H1 (cell line): Measurements from ENCODE around the gene DOCK10. TPM values are rescaled to one million over a fixed set of nuclear protein-coding genes. Genes with fewer than 3 reads are reported as not detected.

Experiments used
- CTCF ChIA-PET: fragments of 300-600 bp; sonication (Branson Sonifier 250); formaldehyde crosslinking; loops from one replicate; lab custom pipeline; 2021; ENCODE audit not compliant: partially characterized antibody; lab: Charles Lee
- POLR2A ChIA-PET: fragments of 300-600 bp; sonication (Branson Sonifier 250); formaldehyde crosslinking; loops from one replicate; lab custom pipeline; 2021; ENCODE audit warnings: inconsistent platforms; ENCODE audit not compliant: partially characterized antibody; lab: Charles Lee
- DNase-seq, 2 experiments: peaks; one replicate each; pipeline versions ENCODE4 v3.0.0 to v3.0.0-alpha.2; 2010 to 2022; ENCODE audit warnings: low spot score in 2 of 2, low read depth in 1 of 2, mixed read lengths in 1 of 2
- FAIRE-seq: peaks from 2 replicates; lab custom pipeline; 2011; peaks lifted over from hg19 to GRCh38; lab: Jason Lieb, UNC
- H2AFZ ChIP-seq: 2 replicates; pipeline ENCODE4 v1.8.1; 2012; ENCODE audit warnings: low read length, inconsistent platforms
- H2AK5ac ChIP-seq: 2 replicates; pipeline ENCODE4 v1.6.1; 2013; ENCODE audit warnings: low read depth, low read length
- H2BK120ac ChIP-seq: replicated peaks from 2 replicates; pipeline ENCODE3; 2013; ENCODE audit warnings: low read depth, low read length, inconsistent platforms
- H2BK12ac ChIP-seq: 2 replicates; pipeline ENCODE4 v1.6.1; 2013; ENCODE audit warnings: low read depth, low read length
- H2BK15ac ChIP-seq: 2 replicates; pipeline ENCODE4 v1.6.1; 2013; ENCODE audit warnings: low read length
- H2BK20ac ChIP-seq: 2 replicates; pipeline ENCODE4 v1.6.1; 2013; ENCODE audit warnings: low read length
- H2BK5ac ChIP-seq: 2 replicates; pipeline ENCODE4 v1.6.1; 2013; ENCODE audit warnings: low read depth, low read length
- H3K14ac ChIP-seq: 2 replicates; pipeline ENCODE4 v1.6.1; 2013; ENCODE audit warnings: inconsistent platforms; ENCODE audit not compliant: insufficient read length
- H3K18ac ChIP-seq: 2 replicates; pipeline ENCODE4 v1.6.1; 2013; ENCODE audit warnings: low read length; ENCODE audit errors: extremely low read depth
- H3K23ac ChIP-seq: 2 replicates; pipeline ENCODE4 v1.6.1; 2013; ENCODE audit warnings: inconsistent platforms; ENCODE audit not compliant: insufficient read length
- H3K23me2 ChIP-seq: 2 replicates; pipeline ENCODE4 v1.6.1; 2013; ENCODE audit warnings: low read depth, low read length
- H3K27ac ChIP-seq: 2 replicates; pipeline ENCODE4 v1.6.1; 2011; ENCODE audit warnings: low read depth, low read length, inconsistent platforms
- H3K27me3 ChIP-seq, 4 experiments: replicated peaks in 1 of 4; 1 replicate in 1 of 4; 2 replicates in 3 of 4; pipeline versions ENCODE4 v1.6.1 to v1.8.1; 2011 to 2013; ENCODE audit warnings: low read length in 3 of 4, mild to moderate bottlenecking in 3 of 4, inconsistent platforms in 2 of 4, mixed read lengths in 2 of 4, moderate library complexity in 1 of 4; ENCODE audit not compliant: control insufficient read depth in 3 of 4, insufficient read depth in 3 of 4; ENCODE audit errors: extremely low read depth in 1 of 4
- H3K36me3 ChIP-seq, 4 experiments: 2 replicates each; pipeline versions ENCODE4 v1.6.1 to v1.8.1; 2011 to 2013; ENCODE audit warnings: mild to moderate bottlenecking in 4 of 4, low read length in 3 of 4, moderate library complexity in 2 of 4, control low read depth in 1 of 4, inconsistent platforms in 1 of 4; ENCODE audit not compliant: insufficient read depth in 4 of 4, control insufficient read depth in 2 of 4
- H3K4ac ChIP-seq: replicated peaks from 2 replicates; pipeline ENCODE3; 2013; ENCODE audit warnings: low read length, low read depth, mixed read lengths, inconsistent platforms; ENCODE audit not compliant: insufficient read length
- H3K4me1 ChIP-seq, 4 experiments: replicated peaks in 1 of 4; 1 replicate in 1 of 4; 2 replicates in 3 of 4; pipeline versions ENCODE4 v1.6.1 to v1.8.1; 2011 to 2013; ENCODE audit warnings: low read length in 3 of 4, inconsistent platforms in 2 of 4, mixed read lengths in 1 of 4; ENCODE audit not compliant: insufficient read depth in 4 of 4, control insufficient read depth in 3 of 4
- H3K4me2 ChIP-seq, 2 experiments: 2 replicates each; pipeline versions ENCODE4 v1.6.1 to v1.8.1; 2011 to 2013; ENCODE audit warnings: low read depth in 2 of 2, low read length in 2 of 2, control low read depth in 1 of 2, inconsistent platforms in 1 of 2, mild to moderate bottlenecking in 1 of 2; ENCODE audit not compliant: insufficient read depth in 1 of 2
- H3K4me3 ChIP-seq, 4 experiments: fragments of 200-600, 300-600 bp in 1 of 4; sonication (generic), shearing (Covaris generic), sonication (Bioruptor Twin) in 1 of 4; 2 replicates each; pipeline versions ENCODE4 v1.5.1 to v1.8.1; 2011 to 2016; ENCODE audit warnings: low read length in 4 of 4, low read depth in 3 of 4, control low read depth in 2 of 4, inconsistent platforms in 2 of 4, mild to moderate bottlenecking in 2 of 4, mixed read lengths in 1 of 4, moderate library complexity in 1 of 4; ENCODE audit not compliant: insufficient read depth in 2 of 4; ENCODE audit errors: extremely low read depth in 1 of 4
- H3K56ac ChIP-seq: replicated peaks from 2 replicates; pipeline ENCODE3; 2013; ENCODE audit warnings: low read depth, mild to moderate bottlenecking, mixed read lengths, low read length, inconsistent platforms; ENCODE audit not compliant: insufficient read length
- H3K79me1 ChIP-seq: 2 replicates; pipeline ENCODE4 v1.6.1; 2013; ENCODE audit warnings: low read depth, low read length, control low read depth
- H3K79me2 ChIP-seq, 2 experiments: 2 replicates each; pipeline versions ENCODE4 v1.6.1 to v1.8.1; 2012 to 2013; ENCODE audit warnings: low read length in 2 of 2, mild to moderate bottlenecking in 2 of 2, inconsistent platforms in 1 of 2; ENCODE audit not compliant: insufficient read depth in 2 of 2, control insufficient read depth in 1 of 2
- H3K9ac ChIP-seq, 4 experiments: replicated peaks in 1 of 4; 1 replicate in 1 of 4; 2 replicates in 3 of 4; pipeline versions ENCODE4 v1.6.1 to v1.8.1; 2011 to 2013; ENCODE audit warnings: low read depth in 3 of 4, low read length in 3 of 4, control low read depth in 2 of 4, mild to moderate bottlenecking in 2 of 4, moderate library complexity in 2 of 4, inconsistent platforms in 1 of 4; ENCODE audit errors: extremely low read depth in 1 of 4
- H3K9me3 ChIP-seq, 2 experiments: 2 replicates each; pipeline versions ENCODE4 v1.6.1 to v1.8.1; 2012 to 2013; ENCODE audit warnings: mild to moderate bottlenecking in 2 of 2, moderate library complexity in 2 of 2, control low read depth in 1 of 2, inconsistent platforms in 1 of 2, low read depth in 1 of 2, low read length in 1 of 2, mixed read lengths in 1 of 2; ENCODE audit not compliant: insufficient read depth in 2 of 2
- H4K20me1 ChIP-seq, 2 experiments: replicated peaks in 1 of 2; 2 replicates each; pipeline versions ENCODE3 to v1.8.1; 2011 to 2013; ENCODE audit warnings: inconsistent platforms in 2 of 2, low read length in 2 of 2, mild to moderate bottlenecking in 1 of 2; ENCODE audit not compliant: insufficient read depth in 2 of 2, control insufficient read depth in 1 of 2
- H4K5ac ChIP-seq: 2 replicates; pipeline ENCODE4 v1.6.1; 2013; ENCODE audit warnings: low read length, low read depth, mixed read lengths, inconsistent platforms; ENCODE audit not compliant: insufficient read length
- H4K8ac ChIP-seq: 2 replicates; pipeline ENCODE4 v1.8.0; 2013; ENCODE audit warnings: mild to moderate bottlenecking, moderate library complexity, low read length, inconsistent platforms; ENCODE audit not compliant: insufficient read depth; ENCODE audit errors: extremely low read depth
- H4K91ac ChIP-seq: replicated peaks from 2 replicates; pipeline ENCODE3; 2013; ENCODE audit warnings: low read length, mixed read lengths, inconsistent platforms; ENCODE audit not compliant: insufficient read length
- CEBPB ChIP-seq: IDR thresholded peaks from 2 replicates; pipeline ENCODE4 v1.6.1; 2012; ENCODE audit warnings: low read depth, low read length
- TAF7 ChIP-seq: optimal IDR thresholded peaks from 2 replicates; pipeline ENCODE3; 2011; ENCODE audit warnings: low read depth, mild to moderate bottlenecking, inconsistent platforms, low read length, moderate library complexity, borderline replicate concordance
- WGBS, 2 experiments: shearing (Covaris generic) in 1 of 2; methylation state at CpG; one replicate each; pipeline versions ENCODE4 v1.1.6 to v1.1.7; 2013 to 2015; ENCODE audit warnings: low lambda C conversion rate in 2 of 2, mixed read lengths in 2 of 2, inconsistent platforms in 1 of 2, low coverage in 1 of 2, missing lambda C conversion rate in 1 of 2; ENCODE audit not compliant: insufficient replicate concordance in 2 of 2, insufficient coverage in 1 of 2, insufficient read length in 1 of 2; ENCODE audit errors: extremely low coverage in 1 of 2, missing lambda C conversion rate in 1 of 2; 5-methylcytosine and 5-hydroxymethylcytosine counted together
- polyA plus RNA-seq, 7 experiments: library from polyadenylated mRNA; depleted of rRNA in 3 of 7; stranded (reverse) in 5 of 7; unstranded in 2 of 7; fragments of >200 nt in 5 of 7; fragments of 200-250 nt in 2 of 7; gene quantifications; 1 replicate in 5 of 7; 2 replicates in 1 of 7; 4 replicates in 1 of 7; pipeline versions ENCODE4 v1.2.1 to v1.2.3, GENCODE V29; 2011 to 2013; ENCODE audit warnings: missing spikeins in 2 of 7, mixed read lengths in 2 of 7
- total RNA-seq: library from RNA; stranded (reverse); fragmentation: NEBNext Ultra II Directional; extraction: Animal tissue kit (Norgen Biotek cat#: 25700); gene quantifications from 2 replicates; pipeline ENCODE4 v1.2.1, GENCODE V29; 2021

Gene DOCK10
- total and polyA plus RNA-seq, 2 of the 8 experiments (the other 6 are each of a cell fraction or from before 2014, with no cell fraction given): 0.33 to 1.6 TPM

DNA sequence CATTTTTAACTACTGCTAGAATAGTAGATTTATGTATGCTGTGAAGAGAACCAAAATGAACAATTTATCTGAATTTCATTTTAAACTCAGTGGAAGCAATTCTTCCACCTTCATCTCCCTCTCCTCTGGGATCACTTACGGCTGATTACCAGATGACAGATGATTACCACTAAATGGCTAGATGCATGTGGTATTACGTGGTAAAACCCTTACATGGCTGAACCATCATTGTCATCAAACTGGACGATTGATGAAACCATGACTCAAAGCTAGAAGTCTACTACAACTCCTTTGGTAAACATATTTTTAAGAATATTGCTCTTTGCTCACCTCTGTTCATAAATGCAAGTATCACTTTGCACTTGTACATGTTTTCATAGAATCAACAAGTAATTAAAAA is 48.5 kb upstream of the DOCK10 start:
- DNase-seq (no peak), FAIRE-seq (no peak)
- Histone ChIP-seq H3K4ac (no peak overlapping the region), H4K20me1 (no peaks in the 10 kb centered on the region), H3K27ac (no peak overlapping the region), H3K79me1 (no peaks in the 10 kb centered on the region), H2BK120ac (no peak overlapping the region), H2BK12ac (no peak overlapping the region), H3K23me2 (no peaks in the 10 kb centered on the region), H2BK5ac (no peak overlapping the region), H2AK5ac (no peak overlapping the region), H4K5ac (no peak overlapping the region), H3K36me3 (no peaks in the 10 kb centered on the region), H3K56ac (no peak overlapping the region), H3K23ac (no peak overlapping the region), H3K4me3 (no peak overlapping the region), H2BK20ac (no peak overlapping the region), H3K79me2 (no peaks in the 10 kb centered on the region), H4K91ac (no peak overlapping the region), H3K9ac (no peak overlapping the region), H2BK15ac (no peak overlapping the region), H4K8ac (no peak overlapping the region), H3K27me3 (no peaks in the 10 kb centered on the region; a peak in 1 of 7 replicates), H3K4me1 (no peaks in the 10 kb centered on the region), H3K4me2 (no peak overlapping the region), H3K9me3 (no peaks in the 10 kb centered on the region), H2AFZ (no peak overlapping the region), H3K14ac (no peak overlapping the region), H3K18ac (no peak overlapping the region)
- WGBS, 2 experiments: 94% methylated on average over 3 of the region's 3 CpGs; no CpG with 5 or more reads in 1 of the 2 experiments
- POLR2A ChIA-PET: no interaction called here
- TF ChIP-seq CEBPB (no peak), TAF7 (no peak)
- CTCF ChIA-PET: interaction anchor here (0.7 to 0.8 kb wide), 2 partner anchors 20 to 330 kb away, joined by 3 to 4 read pairs; no protein-coding TSS in a partner anchor
